Stimulated activated naive CD8-positive, alpha-beta T cell treated with anti-CD3 and anti-CD28 coated beads, Interleukin-15, Interleukin-2, amounts not matched to agents 100 ng/mL and 50 ng/mL, for 24 hours (primary cell): ENCODE measurements around the gene FAP.

ENCODE experiments used
- H3K27ac Mint-ChIP-seq: one replicate; pipeline ENCODE4 v1.8.0; 2021; ENCODE audit warnings: mild to moderate bottlenecking, mixed read lengths
- H3K27me3 Mint-ChIP-seq: one replicate; pipeline ENCODE4 v1.8.0; 2021; ENCODE audit warnings: mixed read lengths
- H3K36me3 Mint-ChIP-seq: one replicate; pipeline ENCODE4 v1.8.0; 2021; ENCODE audit warnings: low read depth, mixed read lengths
- H3K4me1 Mint-ChIP-seq: one replicate; pipeline ENCODE4 v1.8.0; 2021; ENCODE audit warnings: low read depth, mixed read lengths
- H3K4me3 Mint-ChIP-seq: one replicate; pipeline ENCODE4 v1.8.0; 2021; ENCODE audit warnings: mild to moderate bottlenecking, mixed read lengths
- H3K9me3 Mint-ChIP-seq: one replicate; pipeline ENCODE4 v1.8.0; 2021; ENCODE audit warnings: mixed read lengths

FAP gene

GRCh38 chr2:162184821-162185450, 58.3 kb downstream of the FAP start:
- H3K4me1 Mint-ChIP-seq = no peaks in the 10 kb centered on the region
- H3K36me3 Mint-ChIP-seq = no peaks in the 10 kb centered on the region
- H3K4me3 Mint-ChIP-seq = no peak overlapping the region
- H3K27me3 Mint-ChIP-seq = peaks cover 19% of the 10 kb centered on the region
- H3K27ac Mint-ChIP-seq = no peak overlapping the region
- H3K9me3 Mint-ChIP-seq = no peaks in the 10 kb centered on the region

DNA sequence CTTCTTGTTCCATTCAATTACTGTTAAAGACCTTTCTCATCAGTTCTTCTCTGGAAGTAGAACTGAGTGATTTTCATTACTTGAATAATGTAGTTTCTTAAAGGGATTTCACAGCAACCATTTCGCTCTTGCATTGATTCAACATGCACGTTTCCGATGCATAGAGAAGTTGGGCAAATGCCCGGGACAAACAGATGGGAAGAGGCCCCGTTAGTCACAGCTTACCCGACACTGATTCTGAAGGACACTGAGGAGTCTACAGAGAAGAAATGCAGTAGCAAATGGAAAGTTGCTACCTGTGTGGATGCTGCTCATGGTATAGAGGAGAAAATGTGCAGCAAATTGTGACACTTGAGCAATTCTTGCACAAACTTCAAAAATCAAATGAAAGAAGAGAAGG, 58.9 kb downstream of the FAP start:
- Mint-ChIP-seq H3K27me3 (peaks cover 19% of the 10 kb centered on the region), H3K9me3 (no peaks in the 10 kb centered on the region), H3K36me3 (no peaks in the 10 kb centered on the region), H3K4me3 (no peak overlapping the region), H3K27ac (no peak overlapping the region), H3K4me1 (no peaks in the 10 kb centered on the region)

- H3K4me1 Mint-ChIP-seq = no peaks in the 10 kb centered on the region
- H3K9me3 Mint-ChIP-seq = no peaks in the 10 kb centered on the region
- no peaks in the 10 kb centered on the region for H3K36me3 Mint-ChIP-seq
- H3K4me3 Mint-ChIP-seq = no peak overlapping the region
- peaks cover 17% of the 10 kb centered on the region for H3K27me3 Mint-ChIP-seq
- no peak overlapping the region for H3K27ac Mint-ChIP-seq
Observed at GRCh38 chr2:162182395-162182794, 60.9 kb downstream of the FAP start.

- H3K36me3 Mint-ChIP-seq = no peaks in the 10 kb centered on the region
Observed at GRCh38 chr2:162177301-162177700, 65.9 kb downstream of the FAP start.

DNA sequence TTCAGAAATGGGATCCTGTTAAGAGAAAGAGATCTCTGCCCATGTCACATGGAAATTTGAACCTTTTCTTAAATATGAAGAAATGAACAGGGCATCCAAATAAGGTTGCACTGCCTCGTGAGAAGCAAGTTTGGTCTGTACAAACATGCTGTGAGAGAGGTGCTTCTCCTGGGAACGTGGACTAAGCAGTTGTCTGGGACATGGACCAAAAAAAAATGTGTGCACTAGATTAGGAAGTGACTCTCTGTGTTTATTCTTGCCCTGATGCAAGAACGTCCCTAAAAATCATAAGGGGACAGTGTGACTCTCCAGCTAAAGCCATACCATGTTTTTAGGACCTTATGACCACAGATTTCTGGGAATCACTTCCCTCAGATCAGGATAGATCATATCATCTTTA, 67.5 kb downstream of the FAP start:
- Mint-ChIP-seq H3K4me1 (no peaks in the 10 kb centered on the region), H3K27me3 (peaks cover 19% of the 10 kb centered on the region), H3K27ac (no peak overlapping the region), H3K36me3 (no peaks in the 10 kb centered on the region), H3K9me3 (no peaks in the 10 kb centered on the region), H3K4me3 (no peak overlapping the region)

More at GRCh38 chr2:162177301-162177700, 65.9 kb downstream of the FAP start:
- H3K4me1 Mint-ChIP-seq = no peaks in the 10 kb centered on the region
- H3K27ac Mint-ChIP-seq = no peak overlapping the region
- H3K4me3 Mint-ChIP-seq = no peak overlapping the region
- peaks cover 20% of the 10 kb centered on the region for H3K27me3 Mint-ChIP-seq
- no peaks in the 10 kb centered on the region for H3K9me3 Mint-ChIP-seq

- Mint-ChIP-seq H3K27me3 (peaks cover 11% of the 10 kb centered on the region), H3K36me3 (no peaks in the 10 kb centered on the region), H3K4me1 (no peaks in the 10 kb centered on the region), H3K9me3 (no peaks in the 10 kb centered on the region), H3K27ac (no peak overlapping the region), H3K4me3 (no peak overlapping the region)
Observed at GRCh38 chr2:162174746-162175145, 68.5 kb downstream of the FAP start.

DNA sequence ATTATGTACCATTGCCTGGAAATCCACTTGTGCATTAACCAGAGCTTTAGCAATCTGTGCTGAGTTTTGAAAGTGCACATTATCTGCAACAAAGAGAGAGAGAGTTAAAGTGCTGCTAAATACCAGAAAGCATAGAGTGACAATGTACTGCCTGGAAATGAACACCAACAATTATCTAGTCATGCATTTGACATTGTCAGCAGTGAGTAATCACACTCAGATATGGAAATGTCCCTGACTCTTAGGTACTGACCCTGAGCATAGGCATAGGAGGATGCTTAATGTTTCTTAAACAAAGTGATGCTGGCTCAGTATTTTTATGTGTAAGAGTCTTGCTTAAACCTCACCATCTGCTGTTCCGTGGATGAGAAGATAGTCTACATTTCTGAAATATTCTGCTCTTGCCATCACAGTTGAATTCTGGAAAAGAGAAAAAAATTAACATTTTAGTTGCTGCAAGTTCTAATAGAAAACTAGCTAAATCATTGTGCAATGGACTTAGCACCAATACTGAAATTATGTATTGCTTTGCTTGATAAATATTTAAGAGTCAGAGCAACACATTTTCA, 70.4 kb downstream of the FAP start:
- no peak overlapping the region for H3K27ac Mint-ChIP-seq
- peaks cover 11% of the 10 kb centered on the region for H3K27me3 Mint-ChIP-seq
- no peak overlapping the region for H3K4me3 Mint-ChIP-seq
- H3K36me3 Mint-ChIP-seq = no peaks in the 10 kb centered on the region
- H3K4me1 Mint-ChIP-seq = no peaks in the 10 kb centered on the region
- H3K9me3 Mint-ChIP-seq = no peaks in the 10 kb centered on the region

DNA sequence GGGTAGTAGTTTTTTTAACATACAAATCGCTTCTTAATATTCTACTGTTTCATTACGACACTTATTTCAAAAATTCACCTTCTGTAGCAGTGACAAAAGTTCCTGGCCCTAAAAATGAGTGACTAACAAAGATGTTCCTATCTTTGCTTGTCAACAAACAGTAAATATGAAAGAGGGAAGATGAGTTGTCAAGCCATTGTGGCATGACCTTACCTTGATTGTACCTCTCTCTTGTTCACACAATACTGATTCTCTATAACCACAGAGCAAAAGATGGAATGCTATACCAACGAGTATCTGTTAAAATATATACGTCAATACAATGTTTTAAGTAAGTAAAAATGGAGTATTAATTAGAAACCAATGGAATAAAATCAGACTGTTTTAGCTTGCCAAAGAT, 76.5 kb downstream of the FAP start:
- Mint-ChIP-seq H3K27me3 (peaks cover 24% of the 10 kb centered on the region), H3K4me1 (no peaks in the 10 kb centered on the region), H3K4me3 (no peak overlapping the region), H3K36me3 (no peaks in the 10 kb centered on the region), H3K27ac (no peak overlapping the region), H3K9me3 (no peaks in the 10 kb centered on the region)

DNA sequence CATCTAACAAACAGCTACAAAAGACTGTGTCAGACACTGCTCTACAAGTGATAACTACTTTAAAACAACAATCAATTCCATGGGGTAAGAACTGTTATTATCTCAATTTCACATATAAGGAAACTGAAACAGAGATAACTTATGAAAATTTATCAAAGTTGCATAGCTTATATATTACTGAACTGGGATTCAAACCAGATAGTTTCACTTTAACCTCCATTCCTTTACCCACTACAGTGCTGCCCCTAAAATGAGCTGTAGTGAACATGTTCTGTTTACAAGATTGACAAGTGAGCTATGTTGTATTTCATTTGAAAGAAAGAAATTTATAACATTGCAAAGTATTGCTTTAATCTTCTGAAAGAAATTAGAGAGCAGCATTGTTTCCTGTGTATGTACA, 77.1 kb downstream of the FAP start:
- Mint-ChIP-seq H3K4me1 (no peaks in the 10 kb centered on the region), H3K4me3 (no peak overlapping the region), H3K27me3 (peaks cover 24% of the 10 kb centered on the region), H3K9me3 (no peaks in the 10 kb centered on the region), H3K36me3 (no peaks in the 10 kb centered on the region), H3K27ac (no peak overlapping the region)

DNA sequence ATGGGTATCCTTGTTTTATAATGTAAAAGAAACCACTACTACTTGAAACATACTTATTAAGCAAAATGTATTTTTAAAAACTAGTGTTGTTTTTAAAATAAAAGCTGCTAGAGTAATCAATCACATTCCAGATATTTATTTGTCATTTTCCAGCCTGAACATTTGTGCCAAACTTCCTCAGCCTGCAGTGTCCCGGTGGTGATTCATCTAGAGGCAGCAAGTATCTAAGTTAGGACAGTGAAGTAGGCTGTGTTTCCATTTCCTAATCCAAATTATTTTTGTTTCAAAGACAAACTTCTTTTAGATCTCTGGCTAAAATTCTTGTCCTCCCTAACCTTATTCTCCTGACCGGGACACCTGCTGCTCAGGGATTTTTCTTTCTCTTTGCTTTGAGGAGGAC, 78.4 kb downstream of the FAP start:
- H3K36me3 Mint-ChIP-seq = no peaks in the 10 kb centered on the region
- no peak overlapping the region for H3K27ac Mint-ChIP-seq
- no peak overlapping the region for H3K4me3 Mint-ChIP-seq
- peaks cover 26% of the 10 kb centered on the region for H3K27me3 Mint-ChIP-seq
- no peaks in the 10 kb centered on the region for H3K4me1 Mint-ChIP-seq
- H3K9me3 Mint-ChIP-seq = no peaks in the 10 kb centered on the region

DNA sequence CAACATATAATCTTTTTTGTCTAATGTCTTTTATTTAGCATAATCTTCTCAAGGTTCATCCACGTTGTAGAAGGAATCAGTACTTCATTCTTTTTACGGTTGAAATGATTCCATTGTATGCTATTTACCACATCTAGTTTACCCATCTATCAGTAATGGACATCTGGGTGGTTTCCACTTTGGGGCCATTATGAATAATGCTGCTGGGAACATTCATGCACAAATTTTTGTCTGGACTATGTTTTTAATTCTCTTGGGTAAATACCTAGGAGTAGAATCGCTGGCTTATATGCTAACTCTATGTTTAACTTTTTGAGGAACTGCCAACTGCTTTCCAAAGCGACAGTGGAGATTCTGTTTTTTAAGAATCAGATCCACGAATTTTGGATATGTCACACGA, 83.8 kb downstream of the FAP start:
- no peak overlapping the region for H3K27ac Mint-ChIP-seq
- H3K4me3 Mint-ChIP-seq = no peak overlapping the region
- no peaks in the 10 kb centered on the region for H3K4me1 Mint-ChIP-seq
- peaks cover 34% of the 10 kb centered on the region for H3K27me3 Mint-ChIP-seq
- no peaks in the 10 kb centered on the region for H3K9me3 Mint-ChIP-seq
- H3K36me3 Mint-ChIP-seq = no peaks in the 10 kb centered on the region

DNA sequence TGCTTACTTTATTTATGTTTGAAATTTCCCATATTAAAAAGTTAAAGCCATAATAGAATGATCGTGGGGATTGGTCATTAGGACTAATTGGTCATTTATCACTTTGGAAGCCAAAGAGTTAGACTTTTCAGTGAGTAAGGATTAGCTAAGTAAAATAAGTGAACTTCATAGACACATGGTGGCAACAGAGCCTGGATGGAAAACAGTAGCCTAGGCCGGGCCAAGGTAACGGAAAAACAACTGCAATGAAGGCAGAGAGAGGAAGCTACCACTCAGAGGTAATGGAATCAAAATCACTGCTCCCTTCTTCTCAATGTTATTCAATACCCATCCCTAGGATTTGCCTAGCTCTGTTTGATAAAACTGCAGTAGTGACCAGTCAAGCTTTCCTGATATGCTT, 87.1 kb downstream of the FAP start:
- H3K36me3 Mint-ChIP-seq = no peaks in the 10 kb centered on the region
- no peak overlapping the region for H3K4me3 Mint-ChIP-seq
- H3K27me3 Mint-ChIP-seq = peaks cover 45% of the 10 kb centered on the region
- H3K4me1 Mint-ChIP-seq = no peaks in the 10 kb centered on the region
- H3K9me3 Mint-ChIP-seq = no peaks in the 10 kb centered on the region
- no peak overlapping the region for H3K27ac Mint-ChIP-seq

GRCh38 chr2:162155093-162155492, 88.2 kb downstream of the FAP start:
- H3K27ac Mint-ChIP-seq = no peak overlapping the region
- H3K36me3 Mint-ChIP-seq = no peaks in the 10 kb centered on the region
- H3K9me3 Mint-ChIP-seq = no peaks in the 10 kb centered on the region
- H3K27me3 Mint-ChIP-seq = peaks cover 48% of the 10 kb centered on the region
- no peak overlapping the region for H3K4me3 Mint-ChIP-seq
- no peaks in the 10 kb centered on the region for H3K4me1 Mint-ChIP-seq

DNA sequence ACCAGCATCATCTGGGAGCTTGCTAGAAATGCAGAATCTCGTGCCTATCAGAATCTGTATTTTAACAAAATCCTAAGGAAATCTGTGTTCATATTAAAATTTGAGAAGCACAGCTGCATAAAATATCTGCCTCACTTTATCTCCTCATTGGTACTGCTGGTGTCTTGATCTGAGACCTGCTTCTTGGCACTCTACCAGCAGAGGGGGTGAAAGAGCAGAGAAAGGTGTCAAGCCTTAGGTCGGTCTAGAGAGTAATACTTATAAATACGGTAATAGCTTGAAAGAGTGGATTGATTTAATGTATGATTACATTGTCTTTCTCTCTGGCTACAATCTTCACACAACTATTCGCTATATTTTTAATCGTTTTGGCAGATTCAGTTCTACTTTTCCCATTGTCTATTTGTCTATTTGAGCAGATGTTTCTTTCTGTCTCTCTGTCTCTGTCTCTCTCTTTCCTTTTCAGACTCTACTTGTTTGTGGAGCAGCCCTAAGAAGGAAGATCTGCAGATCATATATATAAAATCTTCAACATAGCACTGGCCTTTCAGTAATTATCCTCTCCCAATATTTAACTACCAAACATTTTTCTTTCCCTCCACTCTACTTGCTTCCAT, 89.5 kb downstream of the FAP start:
- Mint-ChIP-seq H3K4me1 (no peaks in the 10 kb centered on the region), H3K36me3 (no peaks in the 10 kb centered on the region), H3K27me3 (peaks cover 45% of the 10 kb centered on the region), H3K9me3 (no peaks in the 10 kb centered on the region), H3K27ac (no peak overlapping the region), H3K4me3 (no peak overlapping the region)

DNA sequence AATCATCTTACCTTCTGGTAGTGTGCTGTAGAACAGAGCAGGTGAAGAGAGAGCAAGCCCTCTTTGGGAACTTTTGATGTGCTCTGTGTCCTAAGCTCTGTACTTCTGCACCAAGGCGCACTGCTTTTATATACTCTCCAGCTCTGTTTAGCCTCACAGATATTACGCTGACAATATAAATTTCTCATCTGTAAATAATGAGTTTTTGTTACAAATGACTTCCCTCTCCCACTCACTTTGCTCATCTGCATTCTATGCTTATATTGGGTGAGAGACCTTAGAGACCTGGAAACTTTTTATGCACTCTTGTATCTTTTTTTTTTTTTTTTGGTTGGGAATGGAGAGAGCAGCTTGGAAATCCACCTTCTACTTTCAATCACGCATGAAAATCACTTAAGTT, 91.1 kb downstream of the FAP start, which contains the start of gene GCG:
TSS of gene GCG (minus strand) at position 101 of the 400 bp plus-strand sequence. CDS start 3,069 bp downstream, outside the sequence.
- Mint-ChIP-seq H3K27ac (no peak within 1 kb of the TSS), H3K9me3 (no peaks in the 10 kb centered on the region), H3K4me3 (no peak within 1 kb of the TSS), H3K27me3 (peaks cover 45% of the 10 kb centered on the region), H3K36me3 (no peaks in the 10 kb centered on the region), H3K4me1 (no peaks in the 10 kb centered on the region)

GRCh38 chr2:162149940-162150339, 93.3 kb downstream of the FAP start:
- H3K27ac Mint-ChIP-seq = no peak overlapping the region
- H3K27me3 Mint-ChIP-seq = peaks cover 51% of the 10 kb centered on the region
- no peaks in the 10 kb centered on the region for H3K9me3 Mint-ChIP-seq
- H3K4me3 Mint-ChIP-seq = no peak overlapping the region
- no peaks in the 10 kb centered on the region for H3K36me3 Mint-ChIP-seq
- H3K4me1 Mint-ChIP-seq = no peaks in the 10 kb centered on the region
